Measurements from ENCODE around the gene CALB2. TPM values are rescaled to one million over a fixed set of nuclear protein-coding genes. Genes with fewer than 3 reads are reported as not detected.

CALB2 gene
- polyA plus RNA-seq, 1 donor (not counting 4 experiments of a cell fraction or from before 2014, with no cell fraction given): 1.4 TPM

- H3K4me2 ChIP-seq (ENCODE audit: control insufficient read depth, extremely low read depth, insufficient read depth, low read depth, low read length): peak overlapping the region; percentile 13
- TF ChIP-seq CTCF (optimal IDR thresholded peaks at IDR 0.05 in 1 of 3, IDR thresholded peaks at IDR 0.05 in 1 of 3, conservative IDR thresholded peaks at IDR 0.05 in 1 of 3; ENCODE audit: extremely low read depth in 1 of 3, insufficient read depth in 2 of 3, low read length in 3 of 3): no peak
- no peak for TF ChIP-seq EZH2 (IDR thresholded peaks at IDR 0.05; ENCODE audit: low read length)
- H3K4me1 ChIP-seq (ENCODE audit: control insufficient read depth, extremely low read depth, insufficient read depth, low read length): peaks cover 24% of the 10 kb centered on the region
- DNase-seq (ENCODE audit: low read depth, low spot score) (peak; percentile 71), FAIRE-seq (peak; percentile 97)
- no peaks in the 10 kb centered on the region for H3K9me1 ChIP-seq (ENCODE audit: control insufficient read depth, extremely low read depth, insufficient read depth, low read length)
- H3K79me2 ChIP-seq (ENCODE audit: control insufficient read depth, insufficient read depth, low read length): no peaks in the 10 kb centered on the region
- dilution Hi-C loops (cut with MboI; ENCODE audit: extremely low pct_ligation_motif_present, low sequenced_read_pairs): no loop called here
- no peaks in the 10 kb centered on the region for H3K36me3 ChIP-seq (ENCODE audit: control insufficient read depth in 2 of 2, extremely low read depth in 1 of 2, insufficient read depth in 2 of 2, low read length in 2 of 2)
- H3K9me3 ChIP-seq (ENCODE audit: control insufficient read depth, low read depth, low read length): no peaks in the 10 kb centered on the region
- H3K4me3 ChIP-seq (ENCODE audit: control insufficient read depth in 2 of 3, extremely low read depth in 1 of 3, insufficient read depth in 2 of 3, low read depth in 1 of 3, low read length in 3 of 3): no peak overlapping the region
- H3K9ac ChIP-seq (ENCODE audit: control insufficient read depth, extremely low read depth, insufficient read depth, low read length): no peak overlapping the region
- H3K27ac ChIP-seq (ENCODE audit: control insufficient read depth, insufficient read depth, low read length): no peak overlapping the region
- H3K27me3 ChIP-seq (ENCODE audit: control insufficient read depth, extremely low read depth, insufficient read depth, low read length): no peaks in the 10 kb centered on the region
- no peaks in the 10 kb centered on the region for H4K20me1 ChIP-seq (ENCODE audit: control insufficient read depth, extremely low read depth, insufficient read depth, low read length)
- no peak overlapping the region for H2AFZ ChIP-seq (ENCODE audit: control insufficient read depth, low read length)
Observed at GRCh38 chr16:71360378-71360777, 1.9 kb downstream of the CALB2 start.

- no peak overlapping the region for H3K4me2 ChIP-seq (ENCODE audit: control insufficient read depth, extremely low read depth, insufficient read depth, low read depth, low read length)
- no peak for FAIRE-seq
- H3K9ac ChIP-seq (ENCODE audit: control insufficient read depth, extremely low read depth, insufficient read depth, low read length): no peak overlapping the region
- no peak overlapping the region for H2AFZ ChIP-seq (ENCODE audit: control insufficient read depth, low read length)
- DNase-seq (ENCODE audit: low read depth, low spot score): no peak
- H3K4me1 ChIP-seq (ENCODE audit: control insufficient read depth, extremely low read depth, insufficient read depth, low read length): peaks cover 12% of the 10 kb centered on the region
- no peak overlapping the region for H3K27ac ChIP-seq (ENCODE audit: control insufficient read depth, insufficient read depth, low read length)
- no peaks in the 10 kb centered on the region for H3K9me3 ChIP-seq (ENCODE audit: control insufficient read depth, low read depth, low read length)
- H3K9me1 ChIP-seq (ENCODE audit: control insufficient read depth, extremely low read depth, insufficient read depth, low read length): no peaks in the 10 kb centered on the region
- dilution Hi-C loops (cut with MboI; ENCODE audit: extremely low pct_ligation_motif_present, low sequenced_read_pairs): no loop called here
- TF ChIP-seq CTCF (optimal IDR thresholded peaks at IDR 0.05 in 1 of 3, IDR thresholded peaks at IDR 0.05 in 1 of 3, conservative IDR thresholded peaks at IDR 0.05 in 1 of 3; ENCODE audit: extremely low read depth in 1 of 3, insufficient read depth in 2 of 3, low read length in 3 of 3) (no peak), EZH2 (IDR thresholded peaks at IDR 0.05; ENCODE audit: low read length) (no peak)
- H3K4me3 ChIP-seq (ENCODE audit: control insufficient read depth in 2 of 3, extremely low read depth in 1 of 3, insufficient read depth in 2 of 3, low read depth in 1 of 3, low read length in 3 of 3): no peak overlapping the region
- no peaks in the 10 kb centered on the region for H3K36me3 ChIP-seq (ENCODE audit: control insufficient read depth in 2 of 2, extremely low read depth in 1 of 2, insufficient read depth in 2 of 2, low read length in 2 of 2)
- H3K79me2 ChIP-seq (ENCODE audit: control insufficient read depth, insufficient read depth, low read length): no peaks in the 10 kb centered on the region
- H4K20me1 ChIP-seq (ENCODE audit: control insufficient read depth, extremely low read depth, insufficient read depth, low read length): no peaks in the 10 kb centered on the region
- H3K27me3 ChIP-seq (ENCODE audit: control insufficient read depth, extremely low read depth, insufficient read depth, low read length): peaks cover 2% of the 10 kb centered on the region
Observed at GRCh38 chr16:71364133-71364681, 5.7 kb downstream of the CALB2 start.
